MG63 (cell line): ENCODE measurements around the gene NUFIP2. TPM values are rescaled to one million over a fixed set of nuclear protein-coding genes. Genes with fewer than 3 reads are reported as not detected.
A peak's percentile ranks its signal among the peaks of the same experiment; 100 is the strongest.

Experiments
- DNase-seq: peaks from one replicate; pipeline ENCODE4 v3.0.0-alpha.2; 2020
- H3K27me3 ChIP-seq: fragments of 250-450 bp; sonication (Bioruptor Pico); 2 replicates; pipeline ENCODE4 v1.5.1; 2020; ENCODE audit warnings: mild to moderate bottlenecking, moderate library complexity
- H3K36me3 ChIP-seq: fragments of 250-450 bp; sonication (Bioruptor Pico); 2 replicates; pipeline ENCODE4 v1.5.1; 2020; ENCODE audit warnings: mild to moderate bottlenecking, moderate library complexity
- H3K4me3 ChIP-seq: fragments of 250-450 bp; sonication (Bioruptor Pico); 2 replicates; pipeline ENCODE4 v1.5.1; 2020; ENCODE audit warnings: mild to moderate bottlenecking, moderate library complexity
- H3K9me3 ChIP-seq: fragments of 250-450 bp; sonication (Bioruptor Pico); 2 replicates; pipeline ENCODE4 v1.5.1; 2020; ENCODE audit warnings: mild to moderate bottlenecking, moderate library complexity
- total RNA-seq: library from RNA; depleted of rRNA; stranded (reverse); fragments of >200 nt; shearing (Covaris generic); gene quantifications from 2 replicates; pipeline ENCODE4 v1.2.3, GENCODE V29; 2014; ENCODE audit warnings: low replicate concordance; rRNA removed

Gene NUFIP2
- total RNA-seq, 1 experiment from 2014 or later: 21.9 TPM

DNA sequence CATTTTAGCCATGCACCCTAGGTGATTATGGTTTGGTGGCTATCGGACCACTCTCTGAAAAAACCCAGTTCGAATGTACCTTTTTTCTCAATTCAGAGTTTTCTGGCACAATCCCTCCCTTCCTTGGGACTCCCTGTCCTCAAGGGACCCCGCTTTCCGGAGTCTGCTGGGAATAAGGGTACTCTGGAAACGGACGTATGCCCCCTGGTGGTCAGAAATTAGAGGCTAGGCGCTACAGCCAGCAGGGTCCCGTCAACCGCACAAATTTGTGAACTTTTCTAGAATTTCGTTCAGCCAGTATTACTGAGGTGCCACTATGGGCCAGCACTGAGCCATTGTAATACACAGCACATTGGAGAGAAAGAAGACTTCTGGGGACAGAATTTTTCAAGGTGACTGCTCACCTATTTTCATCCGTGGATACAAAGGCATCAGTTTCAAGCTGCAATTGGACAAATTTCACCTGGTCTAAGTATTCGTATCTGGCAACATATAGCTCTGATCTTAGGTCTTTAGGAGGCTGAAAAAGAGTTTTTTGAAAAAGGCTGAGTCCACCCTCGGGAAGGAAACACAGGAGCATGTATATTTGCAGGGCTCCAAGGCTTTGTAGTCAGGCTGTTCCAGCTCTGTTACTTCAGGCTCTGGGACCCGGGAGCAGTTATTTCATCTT is 74.4 kb downstream of the NUFIP2 start:
- H3K4me3 ChIP-seq: no peak overlapping the region
- no peaks in the 10 kb centered on the region for H3K36me3 ChIP-seq
- no peaks in the 10 kb centered on the region for H3K9me3 ChIP-seq
- no peaks in the 10 kb centered on the region for H3K27me3 ChIP-seq
- DNase-seq: peak; percentile 72

DNA sequence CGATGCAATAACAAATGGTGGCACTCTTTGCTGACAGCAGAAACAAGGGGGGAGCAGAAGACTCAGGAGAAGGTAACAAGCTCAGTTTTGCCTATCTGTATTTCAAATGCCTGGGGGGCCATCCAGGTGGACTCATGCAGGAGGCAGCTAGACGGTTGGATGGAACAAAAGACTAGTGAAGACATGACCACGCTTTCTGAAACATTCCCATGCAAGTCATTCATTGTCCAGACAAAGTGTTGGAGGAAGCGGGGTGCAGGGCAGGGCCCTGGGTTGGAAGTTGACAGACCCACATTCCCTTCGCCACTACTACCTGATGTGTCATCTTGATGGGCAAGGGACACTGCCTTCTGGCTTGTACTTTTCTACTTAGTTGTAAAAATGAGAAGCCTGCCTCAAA is 77.1 kb downstream of the NUFIP2 start:
- Histone ChIP-seq H3K36me3 (no peaks in the 10 kb centered on the region), H3K4me3 (no peak overlapping the region), H3K27me3 (no peaks in the 10 kb centered on the region), H3K9me3 (no peaks in the 10 kb centered on the region)
- no peak for DNase-seq

DNA sequence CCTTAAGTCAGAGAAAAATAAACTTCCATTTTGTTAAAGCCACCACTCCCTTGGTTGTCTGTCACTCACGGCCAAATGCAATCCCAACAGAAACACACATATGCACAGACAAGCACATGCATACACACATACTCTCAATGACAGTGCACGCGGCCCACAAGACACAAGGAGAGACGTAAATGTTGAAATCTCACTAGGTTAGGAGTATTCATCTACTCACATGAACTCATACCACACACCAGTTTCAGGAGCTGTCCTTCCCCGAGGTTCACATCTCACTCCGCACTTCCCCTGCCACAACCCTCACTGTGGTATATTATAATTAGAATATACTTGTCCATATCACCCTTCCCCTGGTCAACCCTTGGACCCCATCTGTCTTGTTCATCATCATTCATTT is 77.8 kb downstream of the NUFIP2 start:
- Histone ChIP-seq H3K27me3 (no peaks in the 10 kb centered on the region), H3K9me3 (no peaks in the 10 kb centered on the region), H3K36me3 (no peaks in the 10 kb centered on the region), H3K4me3 (no peak overlapping the region)
- no peak for DNase-seq

DNA sequence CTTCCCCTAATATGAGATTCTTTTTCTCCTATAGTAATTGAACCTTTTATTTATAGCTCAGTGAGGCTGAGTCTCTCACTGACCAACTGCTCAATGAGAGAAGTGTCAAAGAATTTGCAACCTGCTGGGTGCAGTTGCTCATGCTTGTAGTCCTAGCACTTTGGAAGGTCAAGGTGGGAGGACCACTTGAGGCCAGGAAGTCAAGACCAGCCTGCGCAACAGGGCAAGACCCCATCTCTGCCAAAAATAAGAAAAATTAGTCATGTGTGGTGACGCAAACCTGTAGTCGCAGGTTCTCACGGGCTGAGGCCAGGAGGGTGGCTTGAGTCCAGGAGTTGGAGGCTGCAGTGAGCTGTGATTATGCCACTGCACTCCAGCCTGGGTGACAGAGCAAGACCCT is 78.2 kb downstream of the NUFIP2 start:
- peak; percentile 45 for DNase-seq
- Histone ChIP-seq H3K36me3 (no peaks in the 10 kb centered on the region), H3K9me3 (no peaks in the 10 kb centered on the region), H3K27me3 (no peaks in the 10 kb centered on the region), H3K4me3 (no peak overlapping the region)

DNA sequence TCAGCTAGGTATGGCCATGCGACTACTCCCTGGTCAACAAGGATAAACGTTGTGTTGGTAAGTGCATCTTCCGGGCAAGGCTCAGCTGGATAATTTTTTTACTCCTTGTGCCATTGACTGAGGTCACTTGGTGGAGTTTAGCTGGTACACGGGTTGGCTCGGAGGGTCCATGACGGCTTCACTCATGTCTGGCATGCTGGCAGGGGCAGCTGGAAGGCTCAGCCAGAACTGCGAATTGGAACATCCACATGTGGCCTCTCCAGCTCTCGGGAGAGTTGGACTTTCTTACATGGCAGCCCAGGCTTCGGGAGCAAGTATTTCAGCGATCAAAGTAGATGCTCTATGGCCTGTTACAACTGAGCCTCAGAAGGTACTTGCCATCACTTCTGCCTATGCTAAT is 78.8 kb downstream of the NUFIP2 start:
- Histone ChIP-seq H3K9me3 (no peaks in the 10 kb centered on the region), H3K4me3 (no peak overlapping the region), H3K27me3 (no peaks in the 10 kb centered on the region), H3K36me3 (no peaks in the 10 kb centered on the region)
- no peak for DNase-seq

DNA sequence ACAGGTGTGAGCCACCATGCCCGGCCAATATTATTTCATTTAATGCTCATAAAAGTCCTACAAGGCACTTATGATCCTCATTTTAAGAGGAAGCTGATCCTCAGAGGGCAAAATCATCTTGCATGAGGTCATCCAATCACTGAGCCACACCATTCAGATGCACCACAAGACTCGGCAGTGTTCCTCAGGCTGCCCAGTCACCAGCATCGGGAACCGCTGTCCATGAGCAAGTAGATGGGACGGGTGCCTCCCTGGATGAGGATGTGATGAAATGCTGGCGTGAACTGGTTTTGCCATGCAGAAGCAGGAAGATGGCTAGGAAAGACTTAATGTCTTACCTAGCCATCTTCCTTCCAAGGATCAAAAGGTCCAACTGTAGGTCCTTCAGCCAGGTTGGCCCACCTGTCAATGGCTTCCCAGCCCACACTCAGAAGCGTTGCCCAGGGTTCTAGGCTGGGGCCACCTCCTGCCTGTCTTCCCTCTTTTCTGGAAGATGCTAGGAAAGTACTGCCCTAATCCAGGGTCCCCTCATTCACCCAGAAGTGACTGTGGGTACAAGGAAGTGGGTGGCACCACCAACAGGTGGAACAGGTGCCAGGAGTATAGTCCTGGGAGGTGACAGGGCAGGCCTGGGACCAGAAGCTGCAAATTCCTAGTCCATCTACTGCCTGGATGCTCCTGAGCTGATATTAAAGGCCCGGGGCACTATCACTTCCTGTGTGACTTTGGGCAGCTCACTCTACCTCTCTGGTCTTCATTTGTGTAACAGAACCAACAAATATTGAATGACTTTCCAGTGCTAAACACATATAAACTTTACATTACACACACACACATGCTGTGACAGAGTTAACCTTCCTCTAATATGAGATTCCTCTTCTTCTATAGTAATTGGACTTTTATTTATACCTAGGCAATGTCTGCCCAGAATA is 79.5 kb downstream of the NUFIP2 start:
- H3K36me3 ChIP-seq: no peaks in the 10 kb centered on the region
- H3K27me3 ChIP-seq: no peaks in the 10 kb centered on the region
- no peaks in the 10 kb centered on the region for H3K9me3 ChIP-seq
- H3K4me3 ChIP-seq: no peak overlapping the region
- no peak for DNase-seq

DNA sequence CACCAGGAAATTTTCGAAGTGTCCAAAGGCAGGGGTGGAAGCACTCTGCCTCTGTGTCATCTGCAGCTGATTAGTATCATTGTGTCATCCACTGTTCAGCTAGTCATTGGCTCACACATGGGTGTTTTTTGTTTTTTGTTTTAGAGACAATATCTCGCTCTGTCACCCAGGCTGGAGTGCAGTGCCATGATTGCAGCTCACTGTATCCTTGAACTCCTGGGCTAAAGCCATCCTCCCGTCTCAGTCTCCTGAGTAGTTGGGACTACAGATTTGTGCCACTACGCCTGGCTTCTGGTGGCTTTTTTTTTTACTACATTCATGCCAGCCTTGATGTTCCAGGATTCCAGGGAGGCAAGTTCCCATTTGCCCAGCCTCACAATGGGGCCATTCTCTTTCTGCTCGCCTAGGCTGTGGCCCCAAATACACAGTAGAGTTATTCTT is 81.2 kb downstream of the NUFIP2 start:
- DNase-seq: no peak
- H3K4me3 ChIP-seq: no peak overlapping the region
- no peaks in the 10 kb centered on the region for H3K9me3 ChIP-seq
- no peaks in the 10 kb centered on the region for H3K27me3 ChIP-seq
- no peaks in the 10 kb centered on the region for H3K36me3 ChIP-seq

DNA sequence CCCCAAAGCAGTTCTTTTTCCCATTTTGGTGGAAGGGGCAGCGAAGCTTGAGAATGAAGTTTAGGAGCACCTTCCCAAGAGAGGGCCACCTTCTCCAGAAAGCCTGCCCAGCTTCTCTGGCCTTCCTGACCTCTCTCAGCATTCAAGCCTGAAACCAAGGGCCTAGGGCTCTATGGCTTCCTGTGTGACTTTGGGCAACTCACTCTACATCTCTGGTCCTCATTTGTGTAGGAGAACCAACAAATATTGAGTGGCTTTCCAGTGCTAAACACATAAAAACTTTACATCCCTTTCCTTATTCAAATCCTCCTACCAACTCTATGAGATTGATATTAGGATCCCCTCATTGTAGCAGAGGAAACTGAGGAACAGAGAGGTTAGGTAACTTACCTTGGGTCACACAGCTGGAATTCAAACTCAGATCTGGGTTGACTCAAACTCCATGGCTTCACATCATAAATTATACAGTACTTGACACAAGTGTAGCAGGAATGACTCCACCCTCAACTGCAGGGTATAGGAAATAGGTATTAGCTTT is 81.8 kb downstream of the NUFIP2 start:
- no peaks in the 10 kb centered on the region for H3K36me3 ChIP-seq
- no peaks in the 10 kb centered on the region for H3K9me3 ChIP-seq
- H3K27me3 ChIP-seq: no peaks in the 10 kb centered on the region
- no peak for DNase-seq
- no peak overlapping the region for H3K4me3 ChIP-seq

DNA sequence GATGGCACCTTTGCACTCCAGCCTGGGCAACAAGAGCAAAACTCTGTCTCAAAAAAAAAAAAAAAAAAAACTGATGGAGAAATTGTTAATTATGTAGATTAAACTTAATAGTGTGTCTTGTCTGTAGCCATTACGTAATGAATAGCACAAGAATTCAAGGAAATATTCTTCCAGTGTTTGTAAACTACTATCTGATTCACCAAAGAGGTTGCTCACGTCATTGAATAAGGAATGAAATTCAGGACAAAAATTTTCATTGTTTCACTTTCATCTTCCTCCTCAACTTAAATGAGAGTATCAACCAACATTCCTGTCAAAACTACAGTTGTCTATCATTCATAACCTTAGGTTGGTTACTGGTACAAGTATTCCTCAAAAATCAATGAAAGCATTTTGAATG is 83.1 kb downstream of the NUFIP2 start:
- no peaks in the 10 kb centered on the region for H3K9me3 ChIP-seq
- H3K4me3 ChIP-seq: no peak overlapping the region
- DNase-seq: no peak
- no peaks in the 10 kb centered on the region for H3K27me3 ChIP-seq
- no peaks in the 10 kb centered on the region for H3K36me3 ChIP-seq

DNA sequence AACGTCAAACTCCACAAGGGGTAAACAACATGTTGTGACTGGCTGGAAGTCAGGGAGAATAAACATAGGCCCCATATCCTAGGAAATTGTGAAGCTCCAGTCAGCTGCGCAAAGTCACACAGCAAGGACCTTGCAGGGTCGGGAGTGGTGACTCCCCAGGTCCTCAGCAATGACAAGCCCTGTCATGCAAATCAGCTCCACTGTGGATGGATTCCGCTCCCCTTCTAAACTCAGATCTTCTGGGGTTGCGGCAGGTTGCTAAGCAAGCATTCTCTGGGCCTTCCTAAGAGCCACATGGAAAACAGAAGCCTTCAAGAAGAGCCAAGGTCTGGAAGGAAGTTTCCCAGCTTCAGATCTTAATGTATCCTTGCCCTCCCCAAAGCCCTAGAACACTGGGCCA is 84.9 kb downstream of the NUFIP2 start:
- Histone ChIP-seq H3K36me3 (no peaks in the 10 kb centered on the region), H3K27me3 (no peaks in the 10 kb centered on the region), H3K4me3 (no peak overlapping the region), H3K9me3 (no peaks in the 10 kb centered on the region)
- DNase-seq: no peak

DNA sequence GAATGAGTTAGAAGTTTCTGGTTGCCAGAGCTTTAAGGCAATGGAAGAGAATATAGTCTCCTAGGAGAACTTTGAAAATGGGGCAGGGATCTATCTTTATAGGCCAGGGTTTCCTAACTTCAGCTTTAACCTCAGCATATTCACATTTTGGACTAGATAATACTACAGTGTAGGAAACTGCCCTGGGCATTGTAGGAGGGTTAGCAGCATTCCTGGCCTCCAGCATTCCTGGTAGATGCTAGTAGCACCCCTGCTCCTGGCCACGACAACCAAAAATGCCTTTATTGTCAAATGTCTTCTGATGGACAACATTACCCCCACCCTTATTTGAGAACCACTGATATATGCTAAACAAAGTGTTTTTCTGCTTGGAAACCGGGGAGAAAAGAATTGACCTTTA is 86.0 kb downstream of the NUFIP2 start:
- H3K27me3 ChIP-seq: no peaks in the 10 kb centered on the region
- H3K9me3 ChIP-seq: no peaks in the 10 kb centered on the region
- no peak overlapping the region for H3K4me3 ChIP-seq
- no peak for DNase-seq
- no peaks in the 10 kb centered on the region for H3K36me3 ChIP-seq

Other genes with a start within 250 kb of the NUFIP2 start
- 13.7 and 23.2 TPM in 2 replicates for gene MYO18A, start 113.8 kb downstream of the NUFIP2 start, total RNA-seq
- 0.69 TPM in 1 of 2 replicates, not detected in the other for gene CRYBA1, start 47.3 kb downstream of the NUFIP2 start, total RNA-seq
- 15.7 and 34.6 TPM in 2 replicates for gene TAOK1, start 96.2 kb upstream of the NUFIP2 start, total RNA-seq